Loucy (cell line): ENCODE results near the gene ABCA9.
"Not testable (repeated sequence)": the region's sequence is repeated elsewhere in the genome, so short reads cannot be mapped to it uniquely, and the experiment has no call there.

Source experiments
- H2AFZ ChIP-seq: fragments of 200-600 bp; sonication (generic); 2 replicates; pipeline ENCODE4 v1.6.0; 2016; ENCODE audit warnings: antibody characterized with exemption, mild to moderate bottlenecking, low read length, moderate library complexity
- H3F3A ChIP-seq: fragments of 200-600 bp; 2 replicates; pipeline ENCODE4 v1.6.0; 2016; ENCODE audit warnings: antibody characterized with exemption, low read depth, mild to moderate bottlenecking
- H3K27me3 ChIP-seq: fragments of 200-600 bp; sonication (generic); 2 replicates; pipeline ENCODE4 v1.6.1; 2014; ENCODE audit warnings: low read length, mild to moderate bottlenecking; ENCODE audit not compliant: insufficient read depth, poor library complexity, severe bottlenecking
- H3K36me3 ChIP-seq: fragments of 200-600 bp; sonication (generic); 2 replicates; pipeline ENCODE4 v1.6.1; 2016; ENCODE audit warnings: low read length; ENCODE audit not compliant: insufficient read depth
- H3K4me1 ChIP-seq: fragments of 200-600 bp; sonication (generic); 2 replicates; pipeline ENCODE4 v1.5.1; 2014; ENCODE audit warnings: low read length, mild to moderate bottlenecking; ENCODE audit not compliant: insufficient read depth, poor library complexity, severe bottlenecking
- H3K4me2 ChIP-seq: fragments of 200-600 bp; sonication (generic); 2 replicates; pipeline ENCODE4 v1.6.0; 2014; ENCODE audit warnings: antibody characterized with exemption, low read length, low read depth, mild to moderate bottlenecking; ENCODE audit not compliant: poor library complexity, severe bottlenecking
- H3K4me3 ChIP-seq: fragments of 200-600 bp; sonication (generic); 2 replicates; pipeline ENCODE4 v1.5.1; 2014; ENCODE audit warnings: low read length, mild to moderate bottlenecking, mixed read lengths; ENCODE audit not compliant: poor library complexity, severe bottlenecking
- H3K79me2 ChIP-seq: fragments of 200-600 bp; sonication (generic); 2 replicates; pipeline ENCODE4 v1.6.1; 2014; ENCODE audit warnings: low read length; ENCODE audit not compliant: insufficient read depth
- H3K9ac ChIP-seq: fragments of 200-600 bp; sonication (generic); 2 replicates; pipeline ENCODE4 v1.6.0; 2014; ENCODE audit warnings: mild to moderate bottlenecking, low read depth, low read length, moderate library complexity; ENCODE audit not compliant: poor library complexity, severe bottlenecking
- H3K9me2 ChIP-seq: fragments of 200-600 bp; sonication (generic); replicated peaks from 2 replicates; pipeline ENCODE4 v1.6.1; 2016; ENCODE audit warnings: low read depth, low read length, mixed read lengths
- H3K9me3 ChIP-seq: fragments of 200-600 bp; sonication (generic); 2 replicates; pipeline ENCODE4 v1.6.1; 2014; ENCODE audit warnings: mild to moderate bottlenecking, antibody characterized with exemption, low read length, low read depth; ENCODE audit not compliant: insufficient read depth
- H4K20me1 ChIP-seq: fragments of 200-600 bp; sonication (generic); 2 replicates; pipeline ENCODE4 v1.6.0; 2014; ENCODE audit warnings: antibody characterized with exemption, low read length, mild to moderate bottlenecking; ENCODE audit not compliant: insufficient read depth, poor library complexity, severe bottlenecking
- EZH2phosphoT487 ChIP-seq: fragments of 200-600 bp; IDR thresholded peaks from 2 replicates; pipeline ENCODE4 v1.6.1; 2018; ENCODE audit warnings: antibody characterized with exemption, mild to moderate bottlenecking, moderate library complexity, borderline replicate concordance
- TF ChIP-seq, protein P1 (sequence below): fragments of 200-600 bp; sonication (generic); conservative IDR thresholded peaks from 2 replicates; pipeline ENCODE4 v1.5.1; 2014; ENCODE audit warnings: mild to moderate bottlenecking, antibody characterized with exemption, low read length

ABCA9 gene

DNA sequence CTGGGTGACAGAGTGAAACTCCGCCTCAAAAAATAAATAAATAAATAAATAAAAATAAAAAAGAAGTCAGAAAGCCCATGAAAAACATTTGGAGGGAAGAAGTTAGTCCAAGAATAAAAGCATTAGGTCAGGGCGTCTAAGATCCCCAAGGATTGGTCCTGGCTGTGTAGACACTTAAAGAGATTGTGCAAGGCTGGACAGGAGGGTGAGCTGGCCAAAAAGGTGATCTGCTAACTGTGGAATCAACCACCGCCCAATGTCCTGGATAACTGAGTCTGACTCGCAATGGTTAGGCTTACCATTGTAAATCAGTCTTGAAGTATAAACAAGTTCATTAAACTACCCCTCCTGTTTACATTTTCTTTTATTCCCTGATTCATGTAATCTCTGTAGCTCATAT, 96.8 kb downstream of the ABCA9 start:
- Histone ChIP-seq H3K4me1 (no peaks in the 10 kb centered on the region), H3K79me2 (no peaks in the 10 kb centered on the region), H3K4me3 (no peak overlapping the region), H3K9me2 (no peaks in the 10 kb centered on the region), H2AFZ (no peak overlapping the region), H3K36me3 (no peaks in the 10 kb centered on the region), H3F3A (no peaks in the 10 kb centered on the region), H4K20me1 (no peaks in the 10 kb centered on the region), H3K9ac (no peak overlapping the region), H3K9me3 (no peaks in the 10 kb centered on the region), H3K27me3 (no peaks in the 10 kb centered on the region), H3K4me2 (no peak overlapping the region)
- TF ChIP-seq EZH2phosphoT487 = no peak
- TF ChIP-seq, protein P1, sequence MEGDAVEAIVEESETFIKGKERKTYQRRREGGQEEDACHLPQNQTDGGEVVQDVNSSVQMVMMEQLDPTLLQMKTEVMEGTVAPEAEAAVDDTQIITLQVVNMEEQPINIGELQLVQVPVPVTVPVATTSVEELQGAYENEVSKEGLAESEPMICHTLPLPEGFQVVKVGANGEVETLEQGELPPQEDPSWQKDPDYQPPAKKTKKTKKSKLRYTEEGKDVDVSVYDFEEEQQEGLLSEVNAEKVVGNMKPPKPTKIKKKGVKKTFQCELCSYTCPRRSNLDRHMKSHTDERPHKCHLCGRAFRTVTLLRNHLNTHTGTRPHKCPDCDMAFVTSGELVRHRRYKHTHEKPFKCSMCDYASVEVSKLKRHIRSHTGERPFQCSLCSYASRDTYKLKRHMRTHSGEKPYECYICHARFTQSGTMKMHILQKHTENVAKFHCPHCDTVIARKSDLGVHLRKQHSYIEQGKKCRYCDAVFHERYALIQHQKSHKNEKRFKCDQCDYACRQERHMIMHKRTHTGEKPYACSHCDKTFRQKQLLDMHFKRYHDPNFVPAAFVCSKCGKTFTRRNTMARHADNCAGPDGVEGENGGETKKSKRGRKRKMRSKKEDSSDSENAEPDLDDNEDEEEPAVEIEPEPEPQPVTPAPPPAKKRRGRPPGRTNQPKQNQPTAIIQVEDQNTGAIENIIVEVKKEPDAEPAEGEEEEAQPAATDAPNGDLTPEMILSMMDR = no peak

GRCh38 chr17:68961214-68961882, 99.4 kb downstream of the ABCA9 start:
- Histone ChIP-seq H3K79me2 (no peaks in the 10 kb centered on the region), H4K20me1 (no peaks in the 10 kb centered on the region), H3K4me1 (no peaks in the 10 kb centered on the region), H3F3A (no peaks in the 10 kb centered on the region), H3K36me3 (no peaks in the 10 kb centered on the region), H3K9me3 (no peaks in the 10 kb centered on the region), H3K27me3 (no peaks in the 10 kb centered on the region), H2AFZ (no peak overlapping the region), H3K4me3 (no peak overlapping the region), H3K9me2 (no peaks in the 10 kb centered on the region), H3K9ac (no peak overlapping the region), H3K4me2 (no peak overlapping the region)
- TF ChIP-seq EZH2phosphoT487 = no peak
- TF ChIP-seq, protein P1 = no peak

DNA sequence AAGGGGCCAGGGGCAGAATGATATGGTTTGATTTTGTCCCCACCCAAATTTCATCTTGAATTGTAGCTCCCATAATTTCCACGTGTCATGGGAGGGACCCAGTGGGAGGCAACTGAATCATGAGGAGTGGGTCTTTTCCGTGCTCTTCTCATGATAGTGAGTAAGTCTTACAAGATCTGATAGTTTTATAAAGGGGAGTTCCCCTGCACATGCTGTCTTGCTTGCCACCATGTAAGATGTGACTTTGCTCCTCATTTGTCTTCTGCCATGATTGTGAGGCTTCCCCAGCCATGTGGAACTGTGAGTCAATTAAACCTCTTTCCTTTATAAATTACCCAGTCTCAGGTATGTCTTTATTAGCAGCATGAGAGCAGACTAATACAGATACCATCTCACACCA, 101.6 kb downstream of the ABCA9 start:
- H3K4me1 ChIP-seq, H3K4me3 ChIP-seq, H3F3A ChIP-seq, H3K79me2 ChIP-seq, H3K9me3 ChIP-seq, H2AFZ ChIP-seq, H3K27me3 ChIP-seq, H3K9me2 ChIP-seq, H3K36me3 ChIP-seq, H3K9ac ChIP-seq, H4K20me1 ChIP-seq, H3K4me2 ChIP-seq: not testable (repeated sequence)

- Histone ChIP-seq H3K36me3 (no peaks in the 10 kb centered on the region), H3K27me3 (no peaks in the 10 kb centered on the region), H3K4me1 (no peaks in the 10 kb centered on the region), H3K4me2 (no peak overlapping the region), H3K79me2 (no peaks in the 10 kb centered on the region), H3K9me3 (no peaks in the 10 kb centered on the region), H3K9me2 (no peaks in the 10 kb centered on the region), H4K20me1 (no peaks in the 10 kb centered on the region), H3K9ac (no peak overlapping the region), H3F3A (no peaks in the 10 kb centered on the region), H2AFZ (no peak overlapping the region), H3K4me3 (no peak overlapping the region)
- TF ChIP-seq, protein P1 = no peak
- TF ChIP-seq EZH2phosphoT487 = no peak
Measured at GRCh38 chr17:68957944-68958343, 102.8 kb downstream of the ABCA9 start.
